Astrocyte of the cerebellum (primary cell): ENCODE results near the gene UFL1.

Experiments
- DNase-seq: peaks from one replicate; pipeline ENCODE4 v3.0.0-alpha.2; 2011; ENCODE audit warnings: low read depth
- H3K4me3 ChIP-seq: 2 replicates; pipeline ENCODE4 v1.5.1; 2011; ENCODE audit warnings: mild to moderate bottlenecking, low read depth, low read length, moderate library complexity
- in situ Hi-C: cut with HindIII; loops from 2 replicates; pipeline ENCODE4 v1.10.0; 2017; ENCODE audit warnings: low sequenced_read_pairs
- TF ChIP-seq, protein P1 (sequence below): IDR thresholded peaks from 2 replicates; pipeline ENCODE4 v1.5.1; 2012; ENCODE audit warnings: low read length, low read depth, moderate library complexity, mild to moderate bottlenecking; ENCODE audit errors: missing control alignments

Gene UFL1

DNA sequence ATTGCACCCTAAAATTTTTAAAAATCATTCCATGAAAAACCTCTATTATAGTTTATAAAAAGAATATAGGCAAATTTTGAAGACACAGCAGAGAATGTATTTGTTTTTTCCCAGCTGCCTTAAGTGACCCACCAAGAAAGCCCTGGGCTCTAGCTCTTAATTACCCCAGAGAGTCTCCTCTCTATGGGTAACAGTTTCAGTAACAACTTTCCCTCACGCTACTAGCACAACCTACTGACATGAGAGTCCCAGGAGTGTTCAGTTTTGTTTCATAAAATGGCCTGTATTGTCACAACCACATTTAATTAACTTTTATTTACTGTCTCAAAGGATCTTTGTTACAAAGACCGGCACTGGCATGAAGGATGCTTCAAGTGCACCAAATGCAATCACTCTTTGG lies 82.8 kb downstream of the UFL1 start:
- no peak overlapping the region for H3K4me3 ChIP-seq
- TF ChIP-seq, protein P1, sequence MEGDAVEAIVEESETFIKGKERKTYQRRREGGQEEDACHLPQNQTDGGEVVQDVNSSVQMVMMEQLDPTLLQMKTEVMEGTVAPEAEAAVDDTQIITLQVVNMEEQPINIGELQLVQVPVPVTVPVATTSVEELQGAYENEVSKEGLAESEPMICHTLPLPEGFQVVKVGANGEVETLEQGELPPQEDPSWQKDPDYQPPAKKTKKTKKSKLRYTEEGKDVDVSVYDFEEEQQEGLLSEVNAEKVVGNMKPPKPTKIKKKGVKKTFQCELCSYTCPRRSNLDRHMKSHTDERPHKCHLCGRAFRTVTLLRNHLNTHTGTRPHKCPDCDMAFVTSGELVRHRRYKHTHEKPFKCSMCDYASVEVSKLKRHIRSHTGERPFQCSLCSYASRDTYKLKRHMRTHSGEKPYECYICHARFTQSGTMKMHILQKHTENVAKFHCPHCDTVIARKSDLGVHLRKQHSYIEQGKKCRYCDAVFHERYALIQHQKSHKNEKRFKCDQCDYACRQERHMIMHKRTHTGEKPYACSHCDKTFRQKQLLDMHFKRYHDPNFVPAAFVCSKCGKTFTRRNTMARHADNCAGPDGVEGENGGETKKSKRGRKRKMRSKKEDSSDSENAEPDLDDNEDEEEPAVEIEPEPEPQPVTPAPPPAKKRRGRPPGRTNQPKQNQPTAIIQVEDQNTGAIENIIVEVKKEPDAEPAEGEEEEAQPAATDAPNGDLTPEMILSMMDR, result no peak
- no peak for DNase-seq
- in situ Hi-C loops, result no loop called here
